BJ (cell line): Measurements from ENCODE around the gene RNF103. TPM values are rescaled to one million over a fixed set of nuclear protein-coding genes. Genes with fewer than 3 reads are reported as not detected.

Experiments used
- CTCF ChIA-PET: fragments of 350-600 bp; formaldehyde crosslinking; extraction: SDS; loops from one replicate; lab custom pipeline; 2021; ENCODE audit warnings: antibody characterized with exemption, inconsistent platforms; lab: Yijun Ruan, JAX
- POLR2A ChIA-PET: fragments of 300-600 bp; sonication (Branson Sonifier 250); formaldehyde crosslinking; extraction: SDS; loops from one replicate; lab custom pipeline; 2021; ENCODE audit warnings: antibody characterized with exemption; lab: Charles Lee
- DNase-seq: peaks from one replicate; pipeline ENCODE4 v3.0.0-alpha.2; 2011; ENCODE audit warnings: low read depth
- H3K27me3 ChIP-seq: 2 replicates; pipeline ENCODE4 v1.6.0; 2011; ENCODE audit warnings: low read length; ENCODE audit not compliant: control insufficient read depth, insufficient read depth
- H3K36me3 ChIP-seq: 2 replicates; pipeline ENCODE4 v1.5.1; 2011; ENCODE audit warnings: low read length; ENCODE audit not compliant: control insufficient read depth, insufficient read depth
- H3K4me3 ChIP-seq: 2 replicates; pipeline ENCODE4 v1.5.1; 2011; ENCODE audit warnings: low read depth, mild to moderate bottlenecking, control low read depth, low read length
- polyA plus RNA-seq: library from polyadenylated mRNA; depleted of rRNA; stranded (reverse); fragments of >200 nt; gene quantifications from 2 replicates; pipeline ENCODE4 v1.2.3, GENCODE V29; 2011
- TF ChIP-seq, protein P1 (sequence below): IDR thresholded peaks from 2 replicates; pipeline ENCODE4 v1.5.1; 2011; ENCODE audit warnings: low read depth, mild to moderate bottlenecking, control low read depth, inconsistent platforms, low read length, moderate library complexity; ENCODE audit not compliant: insufficient read depth

The RNF103 gene
- polyA plus RNA-seq, 1 experiment: 8.2 TPM

DNA sequence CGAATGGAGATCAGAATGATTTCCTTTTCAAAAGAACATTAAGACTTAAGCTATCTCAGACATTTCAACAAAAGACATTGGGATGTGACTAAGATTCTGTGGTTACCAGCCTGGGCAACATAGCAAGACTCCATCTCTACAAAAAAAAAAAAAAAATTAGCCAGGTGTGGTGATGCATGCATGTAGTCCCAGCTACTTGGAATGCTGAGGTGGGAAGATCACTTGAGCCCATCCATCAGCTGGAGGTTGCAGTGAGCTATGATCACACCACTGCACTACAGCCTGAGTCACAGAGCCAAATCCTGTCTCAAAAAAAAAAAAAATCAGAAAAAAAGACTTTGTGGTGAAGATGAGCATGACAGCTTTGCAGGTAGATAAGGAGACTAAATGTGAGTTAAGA, 12.8 kb downstream of the RNF103 start:
- TF ChIP-seq, protein P1, sequence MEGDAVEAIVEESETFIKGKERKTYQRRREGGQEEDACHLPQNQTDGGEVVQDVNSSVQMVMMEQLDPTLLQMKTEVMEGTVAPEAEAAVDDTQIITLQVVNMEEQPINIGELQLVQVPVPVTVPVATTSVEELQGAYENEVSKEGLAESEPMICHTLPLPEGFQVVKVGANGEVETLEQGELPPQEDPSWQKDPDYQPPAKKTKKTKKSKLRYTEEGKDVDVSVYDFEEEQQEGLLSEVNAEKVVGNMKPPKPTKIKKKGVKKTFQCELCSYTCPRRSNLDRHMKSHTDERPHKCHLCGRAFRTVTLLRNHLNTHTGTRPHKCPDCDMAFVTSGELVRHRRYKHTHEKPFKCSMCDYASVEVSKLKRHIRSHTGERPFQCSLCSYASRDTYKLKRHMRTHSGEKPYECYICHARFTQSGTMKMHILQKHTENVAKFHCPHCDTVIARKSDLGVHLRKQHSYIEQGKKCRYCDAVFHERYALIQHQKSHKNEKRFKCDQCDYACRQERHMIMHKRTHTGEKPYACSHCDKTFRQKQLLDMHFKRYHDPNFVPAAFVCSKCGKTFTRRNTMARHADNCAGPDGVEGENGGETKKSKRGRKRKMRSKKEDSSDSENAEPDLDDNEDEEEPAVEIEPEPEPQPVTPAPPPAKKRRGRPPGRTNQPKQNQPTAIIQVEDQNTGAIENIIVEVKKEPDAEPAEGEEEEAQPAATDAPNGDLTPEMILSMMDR: no peak
- H3K36me3 ChIP-seq: peaks cover 6% of the 10 kb centered on the region
- no peak overlapping the region for H3K4me3 ChIP-seq
- DNase-seq: no peak
- ChIA-PET POLR2A (no interaction called here), CTCF (interaction anchor here (0.6 kb wide), 1 partner anchor 432 kb away, joined by 4 read pairs; no protein-coding TSS in a partner anchor)
- no peaks in the 10 kb centered on the region for H3K27me3 ChIP-seq

DNA sequence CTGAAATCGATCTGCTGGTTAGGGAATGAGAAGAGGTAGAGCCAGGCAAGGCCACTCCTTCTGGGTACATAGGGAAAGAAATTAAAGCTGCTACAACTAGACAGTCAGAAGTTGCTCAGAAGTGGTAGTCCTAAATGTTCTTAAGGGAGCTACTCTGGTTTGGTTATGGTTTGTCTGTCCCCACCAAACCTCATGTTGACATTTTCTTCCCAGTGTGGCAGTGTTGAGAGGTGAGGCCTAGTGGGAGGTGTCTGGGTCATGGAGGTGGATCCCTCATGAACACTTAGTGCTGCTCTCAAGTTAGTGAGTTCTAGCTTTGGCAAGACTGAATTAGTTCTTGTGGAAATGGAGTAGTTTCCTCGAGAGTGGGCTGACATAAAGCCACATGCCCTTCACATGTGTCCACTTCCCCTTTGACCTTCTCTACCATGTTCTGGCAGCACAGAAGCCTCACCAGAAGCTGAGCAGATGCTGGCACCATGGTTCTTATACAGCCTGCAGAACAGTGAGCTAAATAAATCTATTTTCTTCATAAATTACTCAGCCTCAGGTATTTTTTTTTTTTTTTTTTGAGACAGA, 14.7 kb downstream of the RNF103 start:
- no peaks in the 10 kb centered on the region for H3K27me3 ChIP-seq

DNA sequence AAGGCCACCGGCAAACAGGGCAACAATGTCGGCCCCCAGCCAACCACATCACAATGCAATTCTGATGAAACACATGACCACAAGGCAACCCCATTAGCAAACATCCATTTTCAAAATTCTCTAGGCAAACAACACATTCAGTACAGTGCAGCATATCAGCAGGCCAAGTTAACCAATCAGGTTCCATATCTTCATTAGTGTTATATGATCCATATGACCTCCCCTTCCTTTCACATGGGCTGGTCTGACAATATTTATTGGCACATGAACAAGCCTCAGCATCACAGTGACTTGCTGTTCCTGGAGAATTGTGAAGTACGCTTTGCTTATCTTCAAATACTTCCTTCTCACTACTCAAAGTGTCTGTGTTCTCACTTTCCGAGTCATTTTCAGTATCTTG, 19.8 kb downstream of the RNF103 start:
- Histone ChIP-seq H3K4me3 (no peak overlapping the region), H3K36me3 (no peaks in the 10 kb centered on the region; the same call in 1 of the 2 replicates), H3K27me3 (no peaks in the 10 kb centered on the region)
- DNase-seq: no peak
- CTCF ChIA-PET: no interaction called here
- TF ChIP-seq, protein P1: no peak
- POLR2A ChIA-PET: no interaction called here

More for the DNA sequence above, 14.7 kb downstream of the RNF103 start:
- DNase-seq: no peak
- Histone ChIP-seq H3K4me3 (no peak overlapping the region), H3K36me3 (peaks cover 5% of the 10 kb centered on the region)
- TF ChIP-seq, protein P1: no peak
- POLR2A ChIA-PET: interaction anchor here (0.7 to 1.0 kb wide), 2 partner anchors 12 to 29 kb away, joined by 3 to 8 read pairs; no protein-coding TSS in a partner anchor
- CTCF ChIA-PET: interaction anchor here (0.8 kb wide), 1 partner anchor 17 kb away, joined by 3 read pairs; no protein-coding TSS in a partner anchor

DNA sequence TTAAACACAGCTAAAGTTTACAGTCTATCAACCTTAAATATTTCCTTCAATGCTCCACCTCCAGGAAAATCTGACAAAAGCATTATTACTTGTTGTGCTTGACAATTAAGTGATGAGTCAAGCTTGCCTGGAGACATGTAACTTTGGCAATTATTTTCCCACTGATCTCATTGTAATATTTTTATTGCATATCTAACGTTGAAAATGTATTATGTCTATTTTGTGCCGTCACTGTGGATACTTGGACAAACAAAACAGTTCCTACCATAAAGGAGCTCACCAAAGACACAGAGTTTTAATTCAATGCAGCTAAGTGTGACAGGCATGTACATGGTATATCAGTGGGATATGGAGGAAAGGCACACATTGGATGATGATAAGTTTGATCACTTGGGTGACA, 24.7 kb downstream of the RNF103 start:
- H3K27me3 ChIP-seq: 0 out of 2 replicates have a peak, but pooled peaks cover 1% of the 10 kb centered on the region
- H3K36me3 ChIP-seq: no peaks in the 10 kb centered on the region
- DNase-seq: no peak
- TF ChIP-seq, protein P1: no peak
- no peak overlapping the region for H3K4me3 ChIP-seq
- POLR2A ChIA-PET: no interaction called here
- CTCF ChIA-PET: interaction anchor here (0.7 kb wide), 1 partner anchor 239 kb away, joined by 3 read pairs; no protein-coding TSS in a partner anchor

DNA sequence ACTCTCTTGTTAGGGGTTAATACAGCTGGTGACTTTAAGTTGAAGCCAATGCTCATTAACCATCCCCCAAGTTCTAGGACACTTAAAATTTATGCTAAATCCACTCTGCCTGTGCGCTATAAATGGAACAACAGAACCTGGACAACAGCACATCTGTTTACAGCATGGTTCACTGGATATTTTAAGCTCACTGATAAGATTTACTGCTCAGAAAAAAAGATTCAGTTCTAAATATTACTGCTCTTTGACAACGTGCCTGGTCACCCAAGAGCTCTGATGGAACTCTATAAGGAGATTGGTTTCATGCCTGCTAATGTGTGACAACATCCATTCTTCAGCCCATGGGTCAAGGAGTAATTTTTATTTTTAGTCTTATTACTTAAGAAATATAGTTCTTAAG, 27.5 kb downstream of the RNF103 start:
- ChIA-PET POLR2A (no interaction called here), CTCF (interaction anchor here (0.5 to 1.9 kb wide), 3 partner anchors 12 to 102 kb away, joined by 3 to 5 read pairs (median 3); no protein-coding TSS in a partner anchor)
- H3K27me3 ChIP-seq: 0 out of 2 replicates have a peak, but pooled peaks cover 1% of the 10 kb centered on the region
- no peak overlapping the region for H3K4me3 ChIP-seq
- no peaks in the 10 kb centered on the region for H3K36me3 ChIP-seq
- DNase-seq: no peak
- TF ChIP-seq, protein P1: no peak
